DMS79 (cell line): ENCODE results near the gene IBA57.
"Not testable (repeated sequence)": the region's sequence is repeated elsewhere in the genome, so short reads cannot be mapped to it uniquely, and the experiment has no call there.

Experiments
- DNase-seq: peaks from one replicate; lab custom pipeline; 2025; lab: John Stamatoyannopoulos, UW

The IBA57 gene

DNA sequence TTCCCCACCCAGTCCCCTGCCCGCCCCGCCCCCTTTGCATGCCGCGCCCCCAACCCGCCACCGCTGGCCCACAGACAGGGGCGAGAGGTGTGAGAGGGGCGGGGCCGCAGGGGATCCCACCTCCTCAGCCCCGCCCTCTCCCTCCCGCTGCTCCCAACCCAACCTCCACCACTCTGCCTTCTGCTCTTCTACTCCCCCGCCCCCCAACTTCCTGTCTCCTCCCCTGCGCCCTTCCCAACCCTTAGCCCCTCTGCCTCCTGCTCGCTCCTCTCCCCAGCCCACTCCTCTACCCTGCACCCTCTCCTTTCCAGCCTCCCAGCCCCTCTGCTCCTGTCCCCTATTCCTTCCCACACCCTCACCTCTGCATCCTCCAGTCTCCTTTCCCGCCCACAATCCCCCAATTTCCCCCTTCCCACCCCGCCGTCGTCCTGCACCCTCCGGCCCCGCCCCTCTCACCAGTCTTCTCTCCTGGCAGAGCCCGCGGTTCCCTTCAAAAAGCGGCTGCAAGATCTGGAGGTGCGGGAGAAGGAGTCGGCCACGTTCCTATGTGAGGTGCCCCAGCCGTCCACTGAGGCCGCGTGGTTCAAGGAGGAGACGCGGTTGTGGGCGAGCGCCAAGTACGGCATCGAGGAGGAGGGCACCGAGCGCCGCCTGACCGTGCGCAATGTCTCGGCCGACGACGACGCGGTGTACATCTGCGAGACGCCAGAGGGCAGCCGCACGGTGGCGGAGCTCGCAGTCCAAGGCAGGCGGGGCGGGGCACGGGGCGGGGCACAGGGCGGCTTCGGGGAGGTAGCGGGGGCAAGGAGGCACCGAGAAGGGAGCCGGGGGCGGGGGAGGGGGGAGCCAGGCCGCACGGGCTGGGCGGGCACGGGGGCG, 47.6 kb downstream of the IBA57 start:
- peak; percentile 65 for DNase-seq

DNA sequence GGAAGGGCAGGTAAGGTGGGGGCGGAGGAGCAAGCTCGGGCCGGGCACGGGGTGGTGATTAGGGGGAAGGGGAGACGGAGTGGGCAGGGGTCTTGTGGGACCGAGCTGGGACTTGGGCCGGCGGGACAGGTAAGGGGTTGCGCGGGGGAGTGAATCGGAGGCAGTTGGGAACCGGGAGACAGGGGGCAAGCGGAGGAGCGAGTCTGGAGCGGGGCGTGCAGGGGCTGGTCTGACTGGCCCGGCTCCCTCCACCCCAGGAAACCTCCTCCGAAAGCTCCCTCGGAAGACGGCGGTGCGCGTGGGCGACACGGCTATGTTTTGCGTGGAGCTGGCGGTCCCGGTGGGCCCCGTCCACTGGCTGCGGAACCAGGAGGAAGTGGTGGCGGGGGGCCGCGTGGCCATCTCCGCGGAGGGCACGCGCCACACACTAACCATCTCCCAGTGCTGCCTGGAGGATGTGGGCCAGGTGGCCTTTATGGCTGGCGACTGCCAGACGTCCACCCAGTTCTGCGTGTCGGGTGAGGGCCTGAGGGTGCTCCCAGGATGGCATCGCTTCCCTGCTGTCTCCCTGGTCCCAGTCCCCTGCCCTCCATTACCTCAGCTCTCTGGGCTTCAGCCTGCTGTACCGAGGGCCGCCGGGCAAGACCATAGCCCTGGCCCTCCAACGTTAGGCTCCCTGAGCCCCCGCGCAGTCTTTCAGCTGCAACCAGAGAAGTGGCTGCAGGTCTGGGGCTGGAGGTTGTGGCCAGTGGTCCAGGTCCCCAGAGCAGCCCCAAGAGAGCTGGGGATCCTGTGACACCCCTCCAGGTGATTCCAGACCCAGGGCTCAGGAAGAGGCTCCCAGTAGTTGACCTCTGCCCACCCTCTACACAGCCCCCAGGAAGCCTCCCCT, 48.6 kb downstream of the IBA57 start:
- no peak for DNase-seq

DNA sequence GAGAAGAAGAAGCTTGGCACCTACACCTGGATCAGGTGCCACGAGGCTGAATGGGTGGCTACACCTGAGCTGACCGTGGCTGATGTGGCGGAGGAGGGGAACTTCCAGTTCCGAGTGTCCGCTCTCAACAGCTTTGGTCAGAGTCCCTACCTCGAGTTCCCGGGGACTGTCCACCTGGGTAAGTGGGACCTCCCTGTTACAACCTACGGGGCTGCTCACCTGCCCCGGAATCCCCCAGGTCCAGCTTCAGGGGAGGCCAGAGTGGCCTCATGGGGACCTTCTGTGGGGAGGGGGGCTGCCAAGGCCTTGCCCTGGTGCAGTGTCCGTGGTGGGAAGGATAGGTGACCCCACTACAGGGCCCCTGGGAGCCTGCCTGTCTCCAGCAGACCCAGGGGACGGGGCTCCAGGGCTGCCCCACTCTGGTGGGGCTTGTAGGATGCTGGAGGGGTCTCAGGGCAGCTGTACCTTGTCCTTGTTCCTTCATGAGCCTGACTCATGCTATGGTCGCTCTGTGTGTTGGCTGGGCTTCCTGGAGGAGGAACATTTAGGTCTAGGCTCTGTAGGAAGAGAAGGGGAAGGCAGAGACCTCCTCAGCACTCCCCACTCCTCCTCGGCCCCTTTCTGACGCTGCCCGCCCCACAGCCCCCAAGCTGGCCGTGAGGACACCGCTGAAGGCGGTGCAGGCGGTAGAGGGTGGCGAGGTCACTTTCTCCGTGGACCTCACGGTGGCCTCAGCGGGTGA, 49.5 kb downstream of the IBA57 start:
- DNase-seq: no peak

GRCh38 chr1:228215663-228216116, 50.1 kb downstream of the IBA57 start:
- DNase-seq: no peak

DNA sequence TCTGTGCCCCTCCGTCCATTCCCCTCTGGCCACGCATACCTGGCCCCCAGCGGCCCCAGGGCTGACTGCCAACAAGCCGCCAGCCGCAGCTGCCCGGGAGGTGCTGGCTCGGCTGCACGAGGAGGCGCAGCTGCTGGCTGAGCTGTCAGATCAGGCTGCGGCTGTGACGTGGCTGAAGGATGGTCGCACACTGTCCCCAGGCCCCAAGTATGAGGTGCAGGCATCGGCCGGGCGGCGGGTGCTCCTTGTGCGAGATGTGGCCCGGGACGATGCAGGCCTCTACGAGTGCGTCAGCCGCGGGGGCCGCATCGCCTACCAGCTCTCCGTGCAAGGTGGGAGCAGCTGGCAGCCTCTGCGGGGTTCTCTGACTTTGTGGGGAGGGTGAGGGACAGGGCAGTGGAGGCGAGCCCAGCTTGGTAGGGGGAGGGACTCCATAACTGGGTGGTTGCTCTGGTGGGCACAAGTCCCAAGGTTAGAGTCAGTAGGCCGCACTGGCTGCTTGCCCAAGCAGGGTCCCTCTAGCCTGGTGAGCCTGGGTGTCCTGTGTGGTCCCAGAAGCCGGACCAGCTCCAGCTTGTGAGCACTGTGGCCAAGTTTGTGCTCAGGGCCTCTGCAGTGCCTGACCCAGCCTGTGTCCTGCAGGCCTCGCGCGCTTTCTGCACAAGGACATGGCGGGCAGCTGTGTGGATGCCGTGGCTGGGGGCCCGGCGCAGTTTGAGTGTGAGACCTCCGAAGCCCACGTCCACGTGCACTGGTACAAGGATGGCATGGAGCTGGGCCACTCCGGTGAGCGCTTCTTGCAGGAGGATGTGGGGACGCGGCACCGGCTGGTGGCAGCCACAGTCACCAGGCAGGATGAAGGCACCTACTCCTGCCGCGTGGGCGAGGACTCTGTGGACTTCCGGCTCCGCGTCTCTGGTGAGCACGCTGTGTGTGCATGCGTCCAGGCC, 51.0 kb downstream of the IBA57 start:
- DNase-seq: no peak

GRCh38 chr1:228217551-228218344, 52.1 kb downstream of the IBA57 start:
- DNase-seq: no peak

- no peak for DNase-seq
These were observed 53.1 kb downstream of the IBA57 start for GRCh38 chr1:228218513-228219244.

- no peak for DNase-seq
These were observed 53.8 kb downstream of the IBA57 start for GRCh38 chr1:228219245-228219961.

DNA sequence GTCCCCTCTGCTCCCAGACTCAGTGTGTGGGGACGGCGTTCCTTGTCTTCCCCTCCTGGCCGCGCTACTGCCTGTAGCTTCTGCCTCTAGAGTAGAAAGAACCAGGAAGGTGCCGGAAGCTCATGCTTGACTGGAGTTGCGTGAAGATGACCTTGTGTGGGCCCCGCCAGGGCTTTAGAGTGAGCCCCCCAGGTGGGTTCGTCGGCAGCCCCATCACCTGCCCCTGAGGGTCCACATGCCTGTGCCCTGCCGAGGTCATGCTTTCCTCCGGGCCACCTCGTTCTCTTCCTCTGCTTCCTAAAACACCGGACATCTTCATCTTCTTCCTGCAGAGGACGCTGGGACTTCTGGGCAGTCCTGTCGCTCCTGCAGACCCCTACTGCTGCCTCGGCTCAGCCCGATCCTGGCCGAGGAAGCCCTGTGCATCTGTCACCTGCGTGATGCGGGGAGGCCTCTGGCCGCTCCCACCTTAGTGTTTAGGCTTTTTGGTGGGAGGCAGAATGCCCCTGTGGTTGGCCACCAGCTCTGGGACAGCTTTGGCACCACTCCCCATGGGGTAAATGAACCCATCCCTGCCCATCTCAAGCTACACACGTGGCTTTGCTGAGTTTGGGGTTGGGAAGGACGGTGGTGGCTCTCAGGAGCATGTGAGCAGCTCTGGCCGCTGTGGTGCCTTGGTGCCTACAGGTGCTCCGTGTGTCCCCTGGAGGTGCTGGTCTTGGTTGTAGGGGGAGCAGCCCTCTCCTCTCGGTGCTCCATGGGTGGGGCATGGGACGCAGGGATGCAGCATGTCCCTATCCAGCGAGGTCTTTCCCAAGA, 54.6 kb downstream of the IBA57 start:
- DNase-seq: no peak

DNA sequence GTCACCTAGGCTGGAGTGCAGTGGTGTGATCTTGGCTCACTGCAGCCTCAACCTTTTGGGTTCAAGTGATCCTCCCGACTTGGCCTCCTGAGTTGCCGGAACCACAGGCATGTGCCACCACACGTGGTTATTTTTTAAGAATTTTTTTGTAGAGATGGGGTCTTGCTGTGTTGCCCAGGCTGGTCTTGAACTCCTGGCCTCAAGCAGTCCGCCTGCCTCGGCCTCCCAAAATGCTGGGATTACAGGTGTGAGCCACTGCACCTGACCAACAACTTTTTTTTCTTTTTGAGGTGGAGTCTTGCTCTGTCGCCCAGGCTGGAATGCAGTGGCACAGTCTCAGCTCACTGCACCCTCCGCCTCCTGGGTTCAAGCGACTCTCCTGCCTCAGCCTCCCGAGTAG, 55.5 kb downstream of the IBA57 start:
- DNase-seq: not testable (repeated sequence)

GRCh38 chr1:228222548-228222947, 56.9 kb downstream of the IBA57 start:
- no peak for DNase-seq

DNA sequence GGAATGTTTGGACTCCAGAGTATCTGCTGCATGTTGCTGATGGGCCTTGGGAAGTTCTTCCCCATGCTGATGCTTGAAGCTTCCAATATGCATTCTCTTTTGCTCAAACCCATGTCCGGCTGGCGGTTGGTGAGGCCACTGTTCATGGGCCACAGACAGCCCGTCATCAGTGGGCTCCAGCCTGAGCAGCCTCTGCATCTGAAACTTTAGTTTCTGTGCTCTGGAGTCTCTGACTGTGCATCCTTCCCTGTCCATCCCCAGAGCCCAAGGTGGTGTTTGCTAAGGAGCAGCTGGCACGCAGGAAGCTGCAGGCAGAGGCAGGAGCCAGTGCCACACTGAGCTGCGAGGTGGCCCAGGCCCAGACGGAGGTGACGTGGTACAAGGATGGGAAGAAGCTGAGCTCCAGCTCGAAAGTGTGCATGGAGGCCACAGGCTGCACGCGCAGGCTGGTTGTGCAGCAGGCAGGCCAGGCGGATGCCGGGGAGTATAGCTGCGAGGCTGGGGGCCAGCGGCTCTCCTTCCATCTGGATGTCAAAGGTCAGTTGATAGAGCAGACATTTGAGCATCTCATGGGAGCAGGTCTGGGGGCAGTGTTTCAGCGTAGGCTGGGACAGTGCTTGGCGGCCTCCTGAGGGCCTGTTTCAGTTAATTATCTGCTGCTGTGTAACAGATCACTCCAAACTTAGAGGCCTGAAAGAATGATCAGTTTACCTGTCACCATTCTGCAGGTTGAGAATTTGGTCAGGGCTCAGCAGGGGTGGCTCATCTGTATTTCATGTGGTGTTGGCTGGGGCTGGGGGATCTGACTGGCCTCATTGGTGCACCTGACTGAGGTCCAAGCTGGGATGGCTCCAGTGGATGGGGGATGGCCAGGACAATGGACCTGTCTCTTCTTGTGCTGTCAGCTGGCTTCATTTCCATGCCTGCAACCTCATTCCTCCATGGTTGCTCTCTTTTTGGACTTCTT, 58.9 kb downstream of the IBA57 start:
- DNase-seq: no peak

- DNase-seq: no peak
These were observed 59.6 kb downstream of the IBA57 start for GRCh38 chr1:228225165-228225710.

DNA sequence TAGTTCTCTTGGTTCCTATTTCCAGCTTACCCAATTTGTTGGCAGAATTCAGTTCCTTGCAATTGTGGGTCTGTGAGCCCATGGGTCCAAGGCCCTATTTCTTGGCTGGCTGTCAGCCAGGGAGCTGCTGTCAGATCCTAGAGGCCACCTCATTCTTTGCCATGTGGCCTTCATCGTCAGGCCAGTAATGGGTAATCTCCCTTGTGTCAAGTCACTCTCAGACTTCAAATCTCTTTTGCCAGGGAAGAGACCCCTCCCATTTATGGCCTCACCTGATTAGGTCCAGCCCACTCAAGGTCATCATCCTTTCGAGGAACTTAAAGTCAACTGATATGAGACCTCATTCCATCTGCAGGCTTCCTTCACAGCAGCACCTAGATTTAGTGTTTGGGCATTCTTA, 60.1 kb downstream of the IBA57 start:
- no peak for DNase-seq

GRCh38 chr1:228226141-228226874, 60.7 kb downstream of the IBA57 start:
- DNase-seq: no peak
